Heart left ventricle (tissue), 13 donors: ENCODE results near the gene OLFML3.

Source experiments
- CTCF ChIP-seq, 12 donors: fragments of 200-600 bp; sonication (generic) in 4 of 12; IDR thresholded peaks; one replicate each; pipeline versions ENCODE4 v1.5.0 to v1.8.0; 2018 to 2022; ENCODE audit warnings: antibody characterized with exemption in 12 of 12, mild to moderate bottlenecking in 5 of 12
- POLR2A ChIP-seq, 2 donors: fragments of 450-650 bp; IDR thresholded peaks; one replicate each; pipeline ENCODE4 v1.6.1; 2017; ENCODE audit warnings: antibody characterized with exemption in 2 of 2, mild to moderate bottlenecking in 2 of 2, moderate library complexity in 2 of 2
- donor health status: ischemic (EF 13 %, LVEDD 7.1; RV severe dilation, severe dysfunction).
- donor health status: DM: no; HTN: yes; CAD: no.
- donor health status: DM: no; HTN: no; CAD: no.
- donor health status: ischemic (EF 25% LVEDD 6.9; RV normal size, moderate dysfunction).
- donor health status: ischemic (EF 25% LVEDD 5.7; RV mildly dilated, moderate dysfunction).
- donor health status: ischemic (EF 35%, LVEDD 5.7; RV mildly dilated, moderate dysfunction).
- donor health status: nonischemic (EF 11% LVEDD 7.7; RV severe dilation, severe dysfunction).
- donor health status: DM: yes; HTN: yes; CAD: no.
- donor health status: PGD.
- donor health status: ischemic (EF 29% LVEDD 5.4; RV normal size, mild dysfunction).
- donor health status: nonischemic (EF 23%, LVEDD 6.1; RV moderate dilation, normal function).

GRCh38 chr1:113982949-113983348, 3.7 kb downstream of the OLFML3 start:
- no peak for TF ChIP-seq CTCF (IDR thresholded peaks at IDR 0.05)
- no peak for TF ChIP-seq POLR2A (IDR thresholded peaks at IDR 0.05)
